ENCODE data around the gene RAD51B. TPM values are rescaled to one million over a fixed set of nuclear protein-coding genes. Genes with fewer than 3 reads are reported as not detected.

RAD51B gene
- total and polyA plus RNA-seq, 4 experiments from 2014 or later: 22.0 to 35.7 (median 31.4) TPM

- Mint-ChIP-seq H3K4me1 (peaks cover 0 to 4% (median under 1%) of the 10 kb centered on the region in 4 donors), H3K27ac (no peak overlapping the region), H3K9me3 (peaks cover 0 to 55% (median 34%) of the 10 kb centered on the region in 8 donors), H3K27me3 (no peaks in the 10 kb centered on the region), H3K36me3 (peaks cover 30 to 49% of the 10 kb centered on the region in 2 donors), H3K4me3 (no peak overlapping the region)
- Histone ChIP-seq H3K4me1 (ENCODE audit: insufficient read depth, low read length) (no peaks in the 10 kb centered on the region), H3K4me3 (ENCODE audit: low read length in 2 of 2) (no peak overlapping the region), H3K27ac (ENCODE audit: low read depth, low read length) (no peak overlapping the region), H3K27me3 (ENCODE audit: insufficient read depth, low read length) (no peaks in the 10 kb centered on the region), H3K36me3 (ENCODE audit: insufficient read depth, low read length) (no peaks in the 10 kb centered on the region), H3K9me3 (ENCODE audit: control insufficient read depth in 1 of 2, low read length in 2 of 2) (no peaks in the 10 kb centered on the region)
- ChIA-PET CTCF (ENCODE audit: partially characterized antibody) (interaction anchor here (1.8 kb wide), 1 partner anchor 691 kb away, joined by 4 read pairs; no protein-coding TSS in a partner anchor), POLR2A (ENCODE audit: partially characterized antibody) (no interaction called here)
- intact Hi-C loops (cut with micrococcal nuclease): no loop called here
- no peak for DNase-seq
Measured at GRCh38 chr14:68153275-68153674, 333.7 kb downstream of the RAD51B start.

GRCh38 chr14:68154275-68154674, 334.7 kb downstream of the RAD51B start:
- H3K36me3 ChIP-seq (ENCODE audit: insufficient read depth, low read length): no peaks in the 10 kb centered on the region
- H3K4me1 Mint-ChIP-seq: peaks cover 0 to 4% (median under 1%) of the 10 kb centered on the region in 4 donors
- H3K4me3 ChIP-seq (ENCODE audit: low read length in 2 of 2): no peak overlapping the region
- no peaks in the 10 kb centered on the region for H3K27me3 ChIP-seq (ENCODE audit: insufficient read depth, low read length)
- DNase-seq: no peak
- no peaks in the 10 kb centered on the region for H3K27me3 Mint-ChIP-seq
- H3K27ac ChIP-seq (ENCODE audit: low read depth, low read length): no peak overlapping the region
- H3K9me3 ChIP-seq (ENCODE audit: control insufficient read depth in 1 of 2, low read length in 2 of 2): no peaks in the 10 kb centered on the region
- H3K4me3 Mint-ChIP-seq: no peak overlapping the region
- H3K9me3 Mint-ChIP-seq: peaks cover 0 to 45% (median 25%) of the 10 kb centered on the region in 8 donors
- peaks cover 23 to 39% of the 10 kb centered on the region in 2 donors for H3K36me3 Mint-ChIP-seq
- H3K27ac Mint-ChIP-seq: no peak overlapping the region
- POLR2A ChIA-PET (ENCODE audit: partially characterized antibody): no interaction called here
- intact Hi-C loops (cut with micrococcal nuclease): no loop called here
- CTCF ChIA-PET (ENCODE audit: partially characterized antibody): no interaction called here
- no peaks in the 10 kb centered on the region for H3K4me1 ChIP-seq (ENCODE audit: insufficient read depth, low read length)

- no peak for DNase-seq
- Mint-ChIP-seq H3K27me3 (no peaks in the 10 kb centered on the region), H3K36me3 (peaks cover 8 to 14% of the 10 kb centered on the region in 2 donors), H3K4me3 (no peak overlapping the region), H3K9me3 (peaks cover 0 to 14% (median 6%) of the 10 kb centered on the region in 8 donors), H3K27ac (no peak overlapping the region), H3K4me1 (peaks cover 0 to 4% (median under 1%) of the 10 kb centered on the region in 4 donors)
- Histone ChIP-seq H3K4me1 (ENCODE audit: insufficient read depth, low read length) (no peaks in the 10 kb centered on the region), H3K9me3 (ENCODE audit: control insufficient read depth in 1 of 2, low read length in 2 of 2) (no peaks in the 10 kb centered on the region), H3K27ac (ENCODE audit: low read depth, low read length) (no peak overlapping the region), H3K27me3 (ENCODE audit: insufficient read depth, low read length) (no peaks in the 10 kb centered on the region), H3K36me3 (ENCODE audit: insufficient read depth, low read length) (no peaks in the 10 kb centered on the region), H3K4me3 (ENCODE audit: low read length in 2 of 2) (no peak overlapping the region)
- POLR2A ChIA-PET (ENCODE audit: partially characterized antibody): no interaction called here
- CTCF ChIA-PET (ENCODE audit: partially characterized antibody): no interaction called here
- intact Hi-C loops (cut with micrococcal nuclease): no loop called here
Measured at GRCh38 chr14:68157971-68158371, 338.4 kb downstream of the RAD51B start.

GRCh38 chr14:68158640-68159039, 339.1 kb downstream of the RAD51B start:
- H3K27me3 Mint-ChIP-seq: no peaks in the 10 kb centered on the region
- CTCF ChIA-PET (ENCODE audit: partially characterized antibody): interaction anchor here (1.5 kb wide), 1 partner anchor 8 kb away, joined by 3 read pairs; no protein-coding TSS in a partner anchor
- H3K4me3 Mint-ChIP-seq: no peak overlapping the region
- Histone ChIP-seq H3K27me3 (ENCODE audit: insufficient read depth, low read length) (no peaks in the 10 kb centered on the region), H3K36me3 (ENCODE audit: insufficient read depth, low read length) (no peaks in the 10 kb centered on the region), H3K9me3 (ENCODE audit: control insufficient read depth in 1 of 2, low read length in 2 of 2) (no peaks in the 10 kb centered on the region), H3K4me3 (ENCODE audit: low read length in 2 of 2) (no peak overlapping the region), H3K4me1 (ENCODE audit: insufficient read depth, low read length) (no peaks in the 10 kb centered on the region), H3K27ac (ENCODE audit: low read depth, low read length) (no peak overlapping the region)
- H3K27ac Mint-ChIP-seq: no peak overlapping the region
- intact Hi-C loops (cut with micrococcal nuclease): no loop called here
- H3K4me1 Mint-ChIP-seq: no peaks in the 10 kb centered on the region
- H3K9me3 Mint-ChIP-seq: peaks cover 0 to 10% (median 5%) of the 10 kb centered on the region in 8 donors
- no peak for DNase-seq
- POLR2A ChIA-PET (ENCODE audit: partially characterized antibody): no interaction called here
- H3K36me3 Mint-ChIP-seq: peaks cover 8 to 12% of the 10 kb centered on the region in 2 donors

- Mint-ChIP-seq H3K4me1 (no peaks in the 10 kb centered on the region), H3K27ac (no peak overlapping the region), H3K9me3 (no peaks in the 10 kb centered on the region), H3K27me3 (no peaks in the 10 kb centered on the region), H3K4me3 (no peak overlapping the region), H3K36me3 (peaks cover 0 to under 1% of the 10 kb centered on the region in 2 donors)
- Histone ChIP-seq H3K36me3 (ENCODE audit: insufficient read depth, low read length) (no peaks in the 10 kb centered on the region), H3K27me3 (ENCODE audit: insufficient read depth, low read length) (no peaks in the 10 kb centered on the region), H3K4me1 (ENCODE audit: insufficient read depth, low read length) (no peaks in the 10 kb centered on the region), H3K4me3 (ENCODE audit: low read length in 2 of 2) (no peak overlapping the region), H3K27ac (ENCODE audit: low read depth, low read length) (no peak overlapping the region), H3K9me3 (ENCODE audit: control insufficient read depth in 1 of 2, low read length in 2 of 2) (no peaks in the 10 kb centered on the region)
- POLR2A ChIA-PET (ENCODE audit: partially characterized antibody): no interaction called here
- no peak for DNase-seq
- intact Hi-C loops (cut with micrococcal nuclease): no loop called here
- CTCF ChIA-PET (ENCODE audit: partially characterized antibody): interaction anchor here (1.5 kb wide), 1 partner anchor 10 kb away, joined by 3 read pairs; no protein-coding TSS in a partner anchor
Measured at GRCh38 chr14:68159701-68160633, 340.4 kb downstream of the RAD51B start.

- intact Hi-C loops (cut with micrococcal nuclease): no loop called here
- Mint-ChIP-seq H3K27me3 (no peaks in the 10 kb centered on the region), H3K36me3 (no peaks in the 10 kb centered on the region), H3K4me3 (no peak overlapping the region), H3K4me1 (no peaks in the 10 kb centered on the region), H3K27ac (no peak overlapping the region), H3K9me3 (no peaks in the 10 kb centered on the region)
- H3K4me3 ChIP-seq (ENCODE audit: low read length in 2 of 2): no peak overlapping the region
- no peak overlapping the region for H3K27ac ChIP-seq (ENCODE audit: low read depth, low read length)
- no peaks in the 10 kb centered on the region for H3K27me3 ChIP-seq (ENCODE audit: insufficient read depth, low read length)
- H3K4me1 ChIP-seq (ENCODE audit: insufficient read depth, low read length): no peaks in the 10 kb centered on the region
- POLR2A ChIA-PET (ENCODE audit: partially characterized antibody): no interaction called here
- DNase-seq: no peak
- CTCF ChIA-PET (ENCODE audit: partially characterized antibody): interaction anchor here (1.6 kb wide), 1 partner anchor 61 kb away, joined by 3 read pairs; no protein-coding TSS in a partner anchor
- no peaks in the 10 kb centered on the region for H3K36me3 ChIP-seq (ENCODE audit: insufficient read depth, low read length)
- no peaks in the 10 kb centered on the region for H3K9me3 ChIP-seq (ENCODE audit: control insufficient read depth in 1 of 2, low read length in 2 of 2)
Measured at GRCh38 chr14:68160779-68161546, 341.4 kb downstream of the RAD51B start.

GRCh38 chr14:68162887-68163286, 343.3 kb downstream of the RAD51B start:
- no peak overlapping the region for H3K27ac Mint-ChIP-seq
- no peak overlapping the region for H3K4me3 Mint-ChIP-seq
- H3K9me3 Mint-ChIP-seq: no peaks in the 10 kb centered on the region
- Histone ChIP-seq H3K4me1 (ENCODE audit: insufficient read depth, low read length) (no peaks in the 10 kb centered on the region), H3K9me3 (ENCODE audit: control insufficient read depth in 1 of 2, low read length in 2 of 2) (no peaks in the 10 kb centered on the region), H3K27me3 (ENCODE audit: insufficient read depth, low read length) (no peaks in the 10 kb centered on the region), H3K36me3 (ENCODE audit: insufficient read depth, low read length) (no peaks in the 10 kb centered on the region), H3K4me3 (ENCODE audit: low read length in 2 of 2) (no peak overlapping the region), H3K27ac (ENCODE audit: low read depth, low read length) (no peak overlapping the region)
- intact Hi-C loops (cut with micrococcal nuclease): no loop called here
- no peaks in the 10 kb centered on the region for H3K4me1 Mint-ChIP-seq
- ChIA-PET POLR2A (ENCODE audit: partially characterized antibody) (no interaction called here), CTCF (ENCODE audit: partially characterized antibody) (interaction anchor here (1.6 kb wide), 1 partner anchor 63 kb away, joined by 3 read pairs; no protein-coding TSS in a partner anchor)
- no peak for DNase-seq
- no peaks in the 10 kb centered on the region for H3K27me3 Mint-ChIP-seq
- H3K36me3 Mint-ChIP-seq: no peaks in the 10 kb centered on the region

Measured in CD4-positive, alpha-beta memory T cell (primary cell).